CD14-positive monocyte (primary cell): ENCODE results near the gene MDFIC. TPM values are rescaled to one million over a fixed set of nuclear protein-coding genes. Genes with fewer than 3 reads are reported as not detected.
A peak's percentile ranks its signal among the peaks of the same experiment; 100 is the strongest.

Experiments used
- DNase-seq, 3 donors: peaks; one replicate each; pipeline ENCODE4 v3.0.0-alpha.2; 2011 to 2022
- H2AFZ ChIP-seq: 2 replicates; pipeline ENCODE4 v1.6.0; 2012; ENCODE audit warnings: mild to moderate bottlenecking, low read depth, low read length, inconsistent platforms; ENCODE audit not compliant: insufficient read depth, poor library complexity, severe bottlenecking
- H3K27ac ChIP-seq, 2 donors: 1 replicate in 1 of 2; 2 replicates in 1 of 2; pipeline ENCODE4 v1.5.1; 2012 to 2013; ENCODE audit warnings: low read length in 2 of 2, control low read depth in 1 of 2, inconsistent platforms in 1 of 2, low read depth in 1 of 2, mild to moderate bottlenecking in 1 of 2
- H3K27me3 ChIP-seq, 2 donors: one replicate each; pipeline versions ENCODE4 v1.6.0 to v1.6.1; 2011 to 2013; ENCODE audit warnings: low read length in 2 of 2; ENCODE audit not compliant: control insufficient read depth in 2 of 2, insufficient read depth in 2 of 2
- H3K36me3 ChIP-seq, 2 donors: replicated peaks in 1 of 2; 1 replicate in 1 of 2; 2 replicates in 1 of 2; pipeline versions ENCODE4 v1.5.1 to v1.6.1; 2012 to 2013; ENCODE audit warnings: low read length in 2 of 2, control low read depth in 1 of 2, inconsistent platforms in 1 of 2, mild to moderate bottlenecking in 1 of 2; ENCODE audit not compliant: insufficient read depth in 2 of 2, control insufficient read depth in 1 of 2
- H3K4me1 ChIP-seq, 2 donors: 1 replicate in 1 of 2; 2 replicates in 1 of 2; pipeline versions ENCODE4 v1.5.1 to v1.6.1; 2012 to 2013; ENCODE audit warnings: low read length in 2 of 2, control low read depth in 1 of 2, inconsistent platforms in 1 of 2, mild to moderate bottlenecking in 1 of 2, moderate library complexity in 1 of 2; ENCODE audit not compliant: insufficient read depth in 2 of 2, control insufficient read depth in 1 of 2
- H3K4me2 ChIP-seq: replicated peaks from 2 replicates; pipeline ENCODE3; 2012; ENCODE audit warnings: low read length, moderate library complexity, mild to moderate bottlenecking; ENCODE audit not compliant: poor library complexity, severe bottlenecking; ENCODE audit errors: extremely low read depth
- H3K4me3 ChIP-seq, 3 experiments: fragments of 200-600 bp in 1 of 3; sonication (generic) in 1 of 3; replicated peaks in 1 of 3; 1 replicate in 2 of 3; 2 replicates in 1 of 3; pipeline ENCODE4 v1.5.1; 2011 to 2013; ENCODE audit warnings: low read length in 3 of 3, mild to moderate bottlenecking in 3 of 3, control low read depth in 2 of 3, low read depth in 2 of 3, inconsistent platforms in 1 of 3, moderate library complexity in 1 of 3
- H3K79me2 ChIP-seq: 2 replicates; pipeline ENCODE4 v1.6.0; 2012; ENCODE audit warnings: mild to moderate bottlenecking, control low read depth, inconsistent platforms, low read length, moderate library complexity; ENCODE audit not compliant: insufficient read depth
- H3K9ac ChIP-seq: 2 replicates; pipeline ENCODE4 v1.6.0; 2017; ENCODE audit warnings: low read length, mild to moderate bottlenecking; ENCODE audit not compliant: insufficient read depth, poor library complexity, severe bottlenecking
- H3K9me3 ChIP-seq, 2 donors: replicated peaks in 1 of 2; 1 replicate in 1 of 2; 2 replicates in 1 of 2; pipeline versions ENCODE4 v1.5.1 to v1.6.1; 2012 to 2013; ENCODE audit warnings: low read length in 2 of 2, control low read depth in 1 of 2; ENCODE audit not compliant: control insufficient read depth in 1 of 2, insufficient read depth in 1 of 2
- H4K20me1 ChIP-seq: 2 replicates; pipeline ENCODE4 v1.6.0; 2012; ENCODE audit warnings: mild to moderate bottlenecking, low read length, control low read depth, moderate library complexity; ENCODE audit not compliant: insufficient read depth
- H3K27ac Mint-ChIP-seq, 7 donors: one replicate each; pipeline ENCODE4 v1.8.0; 2020; ENCODE audit warnings: mild to moderate bottlenecking in 7 of 7, mixed read lengths in 7 of 7, moderate library complexity in 6 of 7, inconsistent platforms in 2 of 7
- H3K27me3 Mint-ChIP-seq, 3 donors: one replicate each; pipeline ENCODE4 v1.8.0; 2021 to 2022; ENCODE audit warnings: low read depth in 3 of 3, mild to moderate bottlenecking in 3 of 3, mixed read lengths in 3 of 3, moderate library complexity in 3 of 3, inconsistent platforms in 1 of 3
- H3K36me3 Mint-ChIP-seq, 2 donors: one replicate each; pipeline ENCODE4 v1.8.0; 2020; ENCODE audit warnings: mixed read lengths in 2 of 2, inconsistent platforms in 1 of 2, mild to moderate bottlenecking in 1 of 2
- H3K4me1 Mint-ChIP-seq: one replicate; pipeline ENCODE4 v1.8.0; 2020; ENCODE audit warnings: mild to moderate bottlenecking, mixed read lengths
- H3K4me3 Mint-ChIP-seq, 2 donors: one replicate each; pipeline ENCODE4 v1.8.0; 2020; ENCODE audit warnings: mild to moderate bottlenecking in 2 of 2, mixed read lengths in 2 of 2, moderate library complexity in 1 of 2
- H3K9me3 Mint-ChIP-seq, 7 donors: one replicate each; pipeline ENCODE4 v1.8.0; 2020 to 2022; ENCODE audit warnings: mixed read lengths in 7 of 7, mild to moderate bottlenecking in 6 of 7, moderate library complexity in 6 of 7, inconsistent platforms in 2 of 7
- WGBS: methylation state at CpG from one replicate; pipeline ENCODE4 v1.1.5; 2013; ENCODE audit warnings: missing lambda C conversion rate; ENCODE audit not compliant: insufficient coverage; 5-methylcytosine and 5-hydroxymethylcytosine counted together
- intact Hi-C, 2 donors: fragments of 100-400 bp; cut with micrococcal nuclease; formaldehyde crosslinking; loops; one replicate each; pipeline versions ENCODE4 v1.15.0 to v1.15.1; 2023
- polyA plus RNA-seq, 3 donors: library from polyadenylated mRNA; depleted of rRNA in 1 of 3; unstranded in 2 of 3; stranded (reverse) in 1 of 3; fragments of 300-500 nt in 2 of 3; fragments of >200 nt in 1 of 3; fragmentation: Illumina TruSeq in 2 of 3; gene quantifications; 1 replicate in 2 of 3; 2 replicates in 1 of 3; pipeline ENCODE4 v1.2.3, GENCODE V29; 2012 to 2021
- TF ChIP-seq, protein P1 (sequence below): fragments of 200-600 bp; IDR thresholded peaks from one replicate; pipeline ENCODE4 v1.8.0; 2022; ENCODE audit warnings: antibody characterized with exemption, mild to moderate bottlenecking

The MDFIC gene
- polyA plus RNA-seq, 3 donors, result 13.0 to 30.0 (median 19.9) TPM

DNA sequence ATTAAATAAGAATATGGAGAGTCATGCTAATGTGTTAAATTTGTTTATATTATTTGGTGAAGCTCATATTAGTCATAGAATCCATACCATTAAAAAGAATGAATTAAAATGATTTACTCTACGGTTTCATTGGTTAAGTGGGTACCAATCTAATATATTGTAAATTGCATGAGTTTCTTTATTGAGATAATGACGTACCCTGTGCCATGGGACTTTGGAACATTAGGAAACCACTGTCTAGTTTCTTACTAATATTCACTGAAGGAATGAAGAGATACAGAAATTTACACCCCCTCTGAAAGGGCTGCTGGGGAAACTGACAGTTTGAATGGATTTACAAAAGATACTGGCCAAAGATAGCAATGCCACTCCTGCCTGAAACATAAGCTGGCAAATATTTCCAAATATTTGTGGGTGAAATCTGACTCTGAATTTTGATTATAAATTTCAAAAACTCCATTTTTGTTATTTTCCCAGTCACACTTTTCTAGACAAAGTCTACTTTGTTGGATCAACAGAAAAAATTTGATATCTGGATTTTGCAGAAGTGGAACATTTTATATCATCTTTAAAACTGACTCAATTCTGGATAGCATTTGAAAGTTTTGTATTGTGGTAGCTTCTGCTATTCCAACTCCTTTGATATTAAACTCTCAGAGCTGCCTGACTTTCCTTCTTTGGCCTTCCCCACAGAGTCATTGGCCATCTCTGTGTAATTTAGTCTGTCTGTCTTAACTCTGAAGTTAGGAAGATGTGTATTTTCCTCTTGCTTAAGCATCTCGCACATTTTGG, 22.3 kb downstream of the MDFIC start:
- Histone ChIP-seq H3K36me3 (peaks cover 11 to 38% of the 10 kb centered on the region in 2 donors), H4K20me1 (no peaks in the 10 kb centered on the region), H3K4me3 (no peak overlapping the region), H3K27me3 (no peaks in the 10 kb centered on the region), H3K4me2 (no peak overlapping the region), H3K79me2 (peaks cover 83% of the 10 kb centered on the region), H3K9ac (no peak overlapping the region), H3K27ac (no peak overlapping the region), H3K9me3 (no peaks in the 10 kb centered on the region), H3K4me1 (peaks cover 17 to 22% of the 10 kb centered on the region in 2 donors), H2AFZ (no peak overlapping the region)
- H3K9me3 Mint-ChIP-seq, result no peaks in the 10 kb centered on the region
- peaks cover 0 to 3% (median 0%) of the 10 kb centered on the region in 3 donors for H3K27me3 Mint-ChIP-seq
- 20% methylated on average over 1 of the region's 3 CpGs for WGBS
- DNase-seq, result no peak
- intact Hi-C loops, result no loop called here
- peaks cover 50% of the 10 kb centered on the region for H3K4me1 Mint-ChIP-seq
- H3K36me3 Mint-ChIP-seq, result peaks cover 36 to 37% of the 10 kb centered on the region in 2 donors
- no peak overlapping the region for H3K27ac Mint-ChIP-seq
- no peak overlapping the region for H3K4me3 Mint-ChIP-seq
- TF ChIP-seq, protein P1, sequence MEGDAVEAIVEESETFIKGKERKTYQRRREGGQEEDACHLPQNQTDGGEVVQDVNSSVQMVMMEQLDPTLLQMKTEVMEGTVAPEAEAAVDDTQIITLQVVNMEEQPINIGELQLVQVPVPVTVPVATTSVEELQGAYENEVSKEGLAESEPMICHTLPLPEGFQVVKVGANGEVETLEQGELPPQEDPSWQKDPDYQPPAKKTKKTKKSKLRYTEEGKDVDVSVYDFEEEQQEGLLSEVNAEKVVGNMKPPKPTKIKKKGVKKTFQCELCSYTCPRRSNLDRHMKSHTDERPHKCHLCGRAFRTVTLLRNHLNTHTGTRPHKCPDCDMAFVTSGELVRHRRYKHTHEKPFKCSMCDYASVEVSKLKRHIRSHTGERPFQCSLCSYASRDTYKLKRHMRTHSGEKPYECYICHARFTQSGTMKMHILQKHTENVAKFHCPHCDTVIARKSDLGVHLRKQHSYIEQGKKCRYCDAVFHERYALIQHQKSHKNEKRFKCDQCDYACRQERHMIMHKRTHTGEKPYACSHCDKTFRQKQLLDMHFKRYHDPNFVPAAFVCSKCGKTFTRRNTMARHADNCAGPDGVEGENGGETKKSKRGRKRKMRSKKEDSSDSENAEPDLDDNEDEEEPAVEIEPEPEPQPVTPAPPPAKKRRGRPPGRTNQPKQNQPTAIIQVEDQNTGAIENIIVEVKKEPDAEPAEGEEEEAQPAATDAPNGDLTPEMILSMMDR, result no peak

DNA sequence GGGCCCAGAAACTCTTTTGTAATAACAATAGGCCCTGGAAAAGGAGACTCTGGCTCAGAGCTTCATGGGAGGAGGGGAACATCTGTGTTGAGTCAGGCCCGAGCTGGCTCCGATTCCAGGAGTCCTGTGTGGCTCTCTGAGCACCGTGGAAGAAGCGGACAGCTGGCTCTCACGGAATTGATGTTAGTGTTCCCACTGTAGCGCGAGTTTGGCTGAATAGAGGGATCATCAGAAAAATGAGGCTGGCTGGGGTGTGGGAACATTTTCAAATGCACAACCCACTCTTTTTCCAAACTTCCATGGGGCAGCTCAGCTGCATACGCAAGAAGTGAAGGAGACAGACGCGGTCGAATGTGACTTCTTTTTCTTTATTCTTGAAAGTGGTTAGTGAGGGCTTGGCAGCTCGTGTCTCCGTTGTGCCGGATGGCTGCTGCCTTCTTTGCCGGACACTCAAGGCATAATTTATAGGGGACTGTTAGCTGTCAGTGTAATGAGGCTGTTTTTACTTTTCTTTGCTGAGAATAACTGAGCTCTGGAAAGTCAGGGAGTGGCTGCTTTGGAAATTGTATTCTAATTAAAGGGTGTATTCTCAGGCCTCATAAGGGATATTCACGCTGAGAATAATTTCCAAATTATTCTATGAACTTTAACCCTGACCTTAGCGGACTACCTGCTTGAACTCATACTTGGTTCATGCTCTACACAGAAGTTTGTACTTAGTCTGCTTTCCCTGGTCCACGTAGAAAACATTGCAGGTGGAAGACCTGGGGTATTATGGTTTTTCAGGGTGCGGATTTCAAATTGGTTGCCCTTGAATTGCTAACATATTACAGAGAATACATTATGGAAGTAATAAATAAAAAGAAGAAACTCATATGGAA, 23.1 kb downstream of the MDFIC start:
- Histone ChIP-seq H3K4me3 (no peak overlapping the region), H3K4me1 (peaks cover 19 to 22% of the 10 kb centered on the region in 2 donors), H3K36me3 (peaks cover 11 to 38% of the 10 kb centered on the region in 2 donors), H2AFZ (no peak overlapping the region), H3K27me3 (no peaks in the 10 kb centered on the region), H3K79me2 (peaks cover 82% of the 10 kb centered on the region), H4K20me1 (no peaks in the 10 kb centered on the region), H3K4me2 (no peak overlapping the region), H3K27ac (no peak overlapping the region), H3K9ac (no peak overlapping the region), H3K9me3 (no peaks in the 10 kb centered on the region)
- TF ChIP-seq, protein P1, result no peak
- peaks cover 0 to 3% (median 0%) of the 10 kb centered on the region in 3 donors for H3K27me3 Mint-ChIP-seq
- WGBS, result 88% methylated on average over 11 of the region's 19 CpGs
- H3K27ac Mint-ChIP-seq, result peak overlapping the region in 2 of 7 donors; percentile 58 to 64
- no peak for DNase-seq
- intact Hi-C loops, result no loop called here
- peaks cover 42% of the 10 kb centered on the region in 2 donors for H3K36me3 Mint-ChIP-seq
- H3K9me3 Mint-ChIP-seq, result peaks cover 0 to 1% (median 0%) of the 10 kb centered on the region in 7 donors
- peaks cover 51% of the 10 kb centered on the region for H3K4me1 Mint-ChIP-seq
- H3K4me3 Mint-ChIP-seq, result no peak overlapping the region
